UCSD-AML1 (cell line): ENCODE results near the gene CCDC60.

ENCODE experiments used
- DNase-seq: peaks from one replicate; lab custom pipeline; 2025; ENCODE audit not compliant: unreplicated experiment; lab: John Stamatoyannopoulos, UW

The CCDC60 gene, protein sequence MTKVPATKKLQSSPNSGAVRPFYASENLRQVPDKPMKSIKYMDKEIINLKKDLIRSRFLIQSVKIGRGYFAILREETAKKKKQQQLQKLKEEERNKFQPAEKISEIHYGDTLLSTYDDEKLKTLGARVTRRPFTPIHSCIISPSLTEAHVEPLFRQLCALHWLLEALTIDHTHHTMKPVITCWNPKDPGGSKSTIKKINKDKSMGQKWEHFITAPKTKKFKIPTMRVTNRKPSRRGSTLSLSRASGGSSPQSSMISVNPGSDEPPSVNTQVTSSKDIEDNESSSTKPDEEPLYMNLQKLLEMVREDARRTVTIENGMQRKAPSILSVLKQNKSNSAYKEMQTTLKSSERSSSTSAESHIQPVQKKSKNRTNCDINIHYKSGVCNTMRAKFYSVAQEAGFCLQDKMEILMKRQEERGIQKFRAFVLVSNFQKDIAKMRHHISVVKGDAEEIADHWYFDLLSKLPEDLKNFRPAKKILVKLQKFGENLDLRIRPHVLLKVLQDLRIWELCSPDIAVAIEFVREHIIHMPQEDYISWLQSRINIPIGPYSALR

DNA sequence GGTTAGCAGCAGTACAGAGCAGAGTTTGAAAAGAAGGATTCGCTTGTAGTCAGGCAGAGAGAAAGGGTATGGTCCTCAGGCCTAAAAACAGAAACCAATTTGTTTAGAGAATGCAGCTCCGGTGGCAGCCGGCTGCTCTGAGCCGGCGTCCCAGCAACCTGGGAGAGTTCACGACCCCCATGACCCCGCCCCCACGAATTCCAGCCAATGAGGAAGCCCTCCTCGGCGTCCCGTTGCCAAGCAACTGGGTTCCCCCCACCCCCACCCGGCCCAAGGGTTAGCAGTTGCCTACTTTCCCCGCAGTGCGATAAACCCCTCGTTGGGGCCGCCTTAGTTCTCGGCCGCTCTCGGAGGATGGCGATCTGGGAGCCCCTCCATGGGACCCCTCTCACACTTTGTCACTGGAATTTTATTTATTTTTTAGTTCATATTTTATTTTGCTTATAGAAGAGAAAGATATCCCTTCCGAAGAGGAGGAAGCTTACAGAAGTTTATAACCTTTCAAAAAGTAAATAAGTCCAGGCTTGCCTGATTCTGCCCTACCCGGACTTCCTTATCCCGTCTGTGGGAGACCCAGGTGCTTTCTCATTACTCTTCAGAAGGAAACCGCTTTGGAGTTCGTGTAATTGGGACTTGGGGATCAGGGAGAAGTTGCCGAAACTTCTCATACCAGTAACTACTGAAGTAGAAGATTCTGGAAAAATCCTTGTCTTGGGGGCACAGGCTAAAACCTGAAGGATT is at the start of gene CCDC60:
Gene CCDC60 (plus strand): TSS at position 300 of the 741 bp plus-strand sequence. CDS start 448 bp downstream, outside the sequence.
- DNase-seq, result no peak

GRCh38 chr12:119288576-119288975 is 46.0 kb upstream of the CCDC60 start:
- DNase-seq, result no peak

- no peak for DNase-seq
Measured at GRCh38 chr12:119292893-119293630, 41.5 kb upstream of the CCDC60 start.

GRCh38 chr12:119294211-119294610 is 40.3 kb upstream of the CCDC60 start:
- no peak for DNase-seq

- no peak for DNase-seq
Measured at GRCh38 chr12:119296535-119296934, 38.0 kb upstream of the CCDC60 start.

GRCh38 chr12:119299130-119299529 is 35.4 kb upstream of the CCDC60 start:
- DNase-seq, result no peak

DNA sequence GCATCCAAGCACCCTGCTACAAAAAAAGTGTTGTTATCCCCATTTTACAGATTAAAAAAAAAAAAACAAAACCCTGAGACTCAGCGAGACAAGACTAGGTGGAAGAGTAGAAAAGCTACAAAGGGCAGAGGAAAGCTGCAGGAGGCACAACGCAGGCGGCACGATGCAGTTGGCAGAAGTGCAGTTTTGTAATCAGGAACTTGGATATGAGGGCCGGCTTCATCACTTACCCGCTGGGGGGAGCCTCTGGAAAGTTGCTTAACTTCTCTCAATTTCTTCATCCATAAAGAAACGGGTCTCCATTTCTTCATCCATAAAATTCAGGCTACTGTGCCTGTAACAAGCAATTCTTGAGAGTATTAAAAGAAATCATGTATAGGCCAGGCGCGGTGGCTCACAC is 33.1 kb upstream of the CCDC60 start:
- DNase-seq, result no peak

- DNase-seq, result no peak
Measured at GRCh38 chr12:119302451-119303080, 32.0 kb upstream of the CCDC60 start.

DNA sequence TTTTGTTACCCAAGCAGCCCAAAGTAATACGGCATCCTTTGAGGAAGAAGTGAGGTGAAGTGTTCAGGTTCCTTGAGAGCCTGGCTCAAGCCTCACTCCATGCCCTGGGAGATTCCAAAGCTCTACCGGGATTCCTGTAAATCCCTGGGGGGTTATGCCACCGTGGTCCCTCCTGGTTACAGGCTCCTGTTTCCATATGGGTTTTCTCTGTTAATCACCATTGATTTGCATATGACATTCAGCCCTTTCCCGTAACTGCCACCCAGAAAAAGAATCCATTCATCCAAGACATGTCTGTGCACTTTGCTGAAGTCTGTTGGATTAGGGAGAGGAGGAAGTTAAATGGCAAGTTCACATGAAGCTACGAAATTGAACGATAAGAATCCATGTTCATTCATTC is 27.9 kb upstream of the CCDC60 start:
- no peak for DNase-seq

DNA sequence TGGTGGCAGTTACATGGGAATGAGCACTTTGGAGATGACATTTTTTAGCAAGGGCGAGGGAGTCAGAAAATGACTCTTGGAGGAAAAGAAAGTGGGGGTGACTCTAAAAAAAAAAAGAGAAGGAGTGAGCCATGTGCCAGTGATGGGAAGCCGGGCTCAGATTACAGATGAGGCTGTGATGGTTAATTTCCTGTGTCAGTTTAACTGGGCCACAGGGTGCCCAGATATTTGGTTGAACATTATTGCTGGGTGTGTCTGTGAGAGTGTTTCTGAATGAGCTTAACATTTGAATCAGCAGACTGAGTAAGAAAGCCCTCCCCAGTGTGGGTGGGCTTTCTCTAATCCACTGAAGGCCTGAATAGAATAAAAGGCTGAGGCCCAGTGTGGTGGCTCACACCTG is 26.8 kb upstream of the CCDC60 start:
- DNase-seq, result no peak

DNA sequence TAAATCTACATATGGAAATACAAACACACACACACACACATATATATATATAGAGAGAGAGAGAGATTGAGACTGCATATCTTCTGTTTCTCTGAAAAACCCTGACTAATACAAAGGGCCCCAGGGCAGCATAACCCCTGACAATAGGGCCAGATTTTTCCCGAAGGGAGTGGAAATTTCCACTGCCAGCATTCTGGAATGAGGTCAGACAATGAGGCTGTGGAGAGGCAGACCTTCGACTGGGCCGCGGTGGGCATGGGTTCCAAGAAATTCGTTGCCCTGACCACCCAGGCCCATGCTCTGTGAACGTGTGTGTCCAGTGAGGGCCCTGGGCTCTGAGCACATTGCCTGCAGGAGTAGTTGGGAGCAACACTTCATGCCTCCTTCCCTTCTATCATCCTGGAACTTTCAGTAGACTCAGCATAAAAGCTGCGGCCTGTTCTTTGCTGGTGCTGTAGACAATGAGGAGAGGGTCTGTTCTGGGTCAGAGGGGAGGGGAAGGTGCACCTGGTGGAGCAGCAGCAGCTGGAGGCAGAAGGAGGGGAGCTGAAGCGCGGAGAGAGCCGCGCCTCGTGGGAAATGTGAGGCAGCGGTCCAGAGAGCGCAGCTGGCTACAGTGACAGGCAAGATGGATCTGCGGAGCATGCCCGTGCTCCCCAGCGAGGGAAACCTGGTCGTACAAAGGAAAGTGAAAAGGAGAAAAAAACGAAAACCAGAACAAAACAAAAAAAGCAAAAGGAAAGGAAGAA is 25.6 kb upstream of the CCDC60 start:
- no peak for DNase-seq

DNA sequence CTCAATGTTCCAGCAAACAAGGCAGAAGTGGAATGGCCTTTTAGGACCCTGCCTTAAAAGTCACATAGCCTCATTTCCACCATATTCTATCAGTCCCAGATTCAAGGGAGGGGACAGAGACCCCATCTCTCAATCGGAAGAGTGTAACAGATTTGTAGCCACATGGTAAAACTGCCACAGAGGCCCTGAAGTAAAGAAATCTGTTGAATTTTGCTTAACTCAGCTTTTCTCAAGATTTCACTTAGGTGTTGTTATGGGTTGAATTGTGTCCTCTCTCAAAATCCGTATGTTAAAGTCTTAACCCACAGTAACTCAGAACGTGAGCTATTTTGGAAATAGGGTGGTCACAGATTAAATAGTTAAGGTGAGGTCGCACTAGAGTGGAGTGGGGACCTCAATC is 22.7 kb upstream of the CCDC60 start:
- no peak for DNase-seq

DNA sequence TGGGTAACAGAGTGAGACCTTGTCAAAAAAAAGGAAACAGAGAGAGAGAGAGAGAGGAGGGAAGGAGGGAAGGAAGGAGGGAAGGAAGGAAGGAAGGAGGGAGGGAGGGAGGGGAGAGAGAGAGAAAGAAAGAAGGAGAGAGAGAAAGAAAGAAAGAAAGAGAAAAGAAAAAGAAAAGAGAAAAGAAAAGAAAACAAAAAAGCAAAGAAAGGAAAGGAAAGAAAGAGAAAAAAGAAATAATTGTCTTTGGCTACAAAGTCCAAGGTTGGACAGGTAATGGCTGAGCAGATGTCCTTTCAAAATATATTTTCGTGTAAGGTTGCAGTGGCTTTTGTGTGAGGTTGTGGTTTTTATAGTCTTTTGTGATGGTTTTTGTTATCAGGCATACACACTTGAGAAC is 21.6 kb upstream of the CCDC60 start:
- DNase-seq, result no peak

- DNase-seq, result no peak
Measured at GRCh38 chr12:119314290-119314689, 20.2 kb upstream of the CCDC60 start.

DNA sequence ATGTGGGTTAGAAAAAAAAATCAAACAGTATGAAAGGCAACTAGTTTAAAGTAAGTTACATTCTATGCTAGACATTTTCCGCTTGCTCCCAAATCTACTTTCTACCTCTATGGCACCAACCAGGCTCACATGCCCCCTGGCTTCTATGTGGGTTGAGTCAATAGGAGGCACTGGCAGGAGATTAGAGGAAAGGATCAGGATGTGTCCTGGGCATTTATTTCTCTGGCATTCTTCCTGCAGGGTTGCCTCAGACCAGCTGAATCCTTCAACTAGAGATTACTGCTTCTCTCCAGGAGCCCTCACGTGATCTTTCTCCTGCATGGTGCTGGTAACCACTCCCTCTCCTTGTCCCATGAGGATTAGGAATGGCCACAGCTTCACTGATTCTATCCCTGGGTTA is 14.9 kb upstream of the CCDC60 start:
- no peak for DNase-seq

DNA sequence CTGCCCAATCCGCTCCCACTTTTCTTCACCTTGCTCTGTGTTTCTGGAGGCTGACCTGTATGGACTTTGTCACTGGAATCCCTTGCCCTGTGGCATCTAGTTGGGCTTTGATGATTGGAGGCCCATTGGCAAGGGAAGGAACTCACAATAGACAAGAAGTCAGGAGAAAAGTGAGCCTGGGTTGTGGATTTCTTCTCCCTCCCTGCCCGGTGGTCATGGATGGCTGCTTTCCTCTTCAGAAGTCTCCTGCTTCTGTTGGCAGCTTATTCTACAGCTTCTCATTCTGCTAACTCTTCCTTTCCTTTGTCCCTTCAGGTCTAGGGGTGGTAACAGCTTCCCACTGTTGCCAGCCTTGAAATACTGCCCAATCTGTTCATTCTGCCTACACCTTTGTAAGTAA is 13.9 kb upstream of the CCDC60 start:
- DNase-seq, result no peak

GRCh38 chr12:119322301-119322723 is 12.2 kb upstream of the CCDC60 start:
- no peak for DNase-seq

DNA sequence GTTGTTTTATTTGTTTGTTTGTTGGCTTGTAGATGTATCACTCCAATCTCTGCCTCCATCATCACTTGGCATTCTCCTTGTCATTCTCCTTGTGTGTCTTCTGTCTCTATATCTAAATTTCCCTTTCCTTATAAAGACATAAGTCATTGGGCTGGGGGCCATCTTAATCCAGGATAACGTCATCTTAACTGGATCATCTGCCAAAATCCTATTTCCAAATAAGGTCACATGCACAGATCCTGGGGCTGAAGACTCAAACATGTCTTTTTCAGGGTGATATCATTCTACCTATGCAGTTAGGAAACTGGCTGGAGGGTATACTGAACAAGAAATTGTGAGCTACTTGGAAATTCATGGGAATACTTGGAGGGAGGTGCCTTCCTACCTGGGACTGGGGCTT is 8.7 kb upstream of the CCDC60 start:
- DNase-seq, result no peak

DNA sequence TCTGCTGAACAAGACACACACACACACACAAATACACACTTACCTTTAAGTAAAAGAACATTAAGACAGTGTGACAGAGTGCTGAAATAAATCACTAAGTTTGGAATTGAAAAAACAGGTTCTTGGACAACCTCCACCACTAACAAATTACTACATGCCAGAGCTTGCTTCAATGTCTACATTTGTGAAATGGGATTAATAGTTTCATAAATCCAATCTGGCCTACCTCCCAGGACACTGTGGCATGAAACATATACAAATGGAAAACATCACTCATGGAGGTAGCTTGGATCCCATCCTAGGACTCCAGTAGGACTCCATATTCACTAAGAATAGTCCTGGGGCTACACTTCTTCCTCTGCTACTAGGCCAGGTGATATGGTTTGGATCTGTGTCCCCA is 8.2 kb upstream of the CCDC60 start:
- no peak for DNase-seq

DNA sequence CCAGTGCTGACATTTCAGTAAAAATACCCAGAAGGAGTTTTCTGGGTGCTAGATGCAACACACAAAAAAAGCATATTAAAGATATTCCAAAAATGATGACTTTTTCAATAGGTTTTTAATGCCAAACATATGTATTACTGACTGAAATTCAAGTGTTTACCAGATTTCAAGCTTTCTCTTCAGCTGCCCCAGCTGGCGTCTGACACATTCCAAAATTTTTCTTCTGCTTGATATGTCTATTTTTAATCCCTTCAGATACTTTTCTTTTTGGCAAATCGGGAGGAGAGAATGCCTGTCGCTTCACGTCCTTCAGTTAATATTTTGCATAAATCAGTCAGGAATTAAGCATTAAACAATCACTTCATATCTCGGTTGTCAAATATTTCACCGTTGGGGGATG is 7.1 kb upstream of the CCDC60 start:
- no peak for DNase-seq
